Fibroblast of villous mesenchyme (primary cell): ENCODE measurements around the gene KCNMB2. TPM values are rescaled to one million over a fixed set of nuclear protein-coding genes. Genes with fewer than 3 reads are reported as not detected.

Source experiments
- DNase-seq: peaks from one replicate; pipeline ENCODE4 v3.0.0-alpha.2; 2010; ENCODE audit warnings: low read depth
- H3K4me3 ChIP-seq: 2 replicates; pipeline ENCODE4 v1.5.1; 2011; ENCODE audit warnings: low read depth, mild to moderate bottlenecking, low read length
- total RNA-seq: library from RNA; depleted of rRNA; stranded (reverse); fragments of >200 nt; gene quantifications from 2 replicates; pipeline ENCODE4 v1.2.3, GENCODE V29; 2012
- TF ChIP-seq, protein P1 (sequence below): IDR thresholded peaks from 2 replicates; pipeline ENCODE4 v1.5.1; 2012; ENCODE audit warnings: low read depth, mild to moderate bottlenecking, low read length; ENCODE audit not compliant: insufficient read depth

The KCNMB2 gene
- total RNA-seq, 1 donor = not detected

DNA sequence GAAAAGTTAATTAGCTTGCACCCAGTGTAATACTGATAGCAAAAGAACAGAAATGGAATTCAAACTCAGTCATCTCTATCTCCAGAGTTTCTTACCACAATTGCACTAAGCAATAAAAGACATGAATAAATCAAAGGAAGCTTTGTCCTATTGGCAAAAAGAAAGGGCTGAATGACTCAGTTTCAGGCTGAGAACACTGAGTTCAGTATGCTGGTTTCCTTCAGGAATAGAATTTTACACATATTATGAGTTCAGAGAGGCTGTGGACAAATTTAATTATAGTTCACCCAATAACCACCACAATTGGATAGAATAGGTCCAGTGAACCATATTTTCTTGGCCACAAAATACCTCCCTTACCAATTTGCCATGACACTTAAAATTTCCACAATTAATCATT is 249.7 kb downstream of the KCNMB2 start:
- no peak overlapping the region for H3K4me3 ChIP-seq
- TF ChIP-seq, protein P1, sequence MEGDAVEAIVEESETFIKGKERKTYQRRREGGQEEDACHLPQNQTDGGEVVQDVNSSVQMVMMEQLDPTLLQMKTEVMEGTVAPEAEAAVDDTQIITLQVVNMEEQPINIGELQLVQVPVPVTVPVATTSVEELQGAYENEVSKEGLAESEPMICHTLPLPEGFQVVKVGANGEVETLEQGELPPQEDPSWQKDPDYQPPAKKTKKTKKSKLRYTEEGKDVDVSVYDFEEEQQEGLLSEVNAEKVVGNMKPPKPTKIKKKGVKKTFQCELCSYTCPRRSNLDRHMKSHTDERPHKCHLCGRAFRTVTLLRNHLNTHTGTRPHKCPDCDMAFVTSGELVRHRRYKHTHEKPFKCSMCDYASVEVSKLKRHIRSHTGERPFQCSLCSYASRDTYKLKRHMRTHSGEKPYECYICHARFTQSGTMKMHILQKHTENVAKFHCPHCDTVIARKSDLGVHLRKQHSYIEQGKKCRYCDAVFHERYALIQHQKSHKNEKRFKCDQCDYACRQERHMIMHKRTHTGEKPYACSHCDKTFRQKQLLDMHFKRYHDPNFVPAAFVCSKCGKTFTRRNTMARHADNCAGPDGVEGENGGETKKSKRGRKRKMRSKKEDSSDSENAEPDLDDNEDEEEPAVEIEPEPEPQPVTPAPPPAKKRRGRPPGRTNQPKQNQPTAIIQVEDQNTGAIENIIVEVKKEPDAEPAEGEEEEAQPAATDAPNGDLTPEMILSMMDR = no peak
- DNase-seq = no peak

DNA sequence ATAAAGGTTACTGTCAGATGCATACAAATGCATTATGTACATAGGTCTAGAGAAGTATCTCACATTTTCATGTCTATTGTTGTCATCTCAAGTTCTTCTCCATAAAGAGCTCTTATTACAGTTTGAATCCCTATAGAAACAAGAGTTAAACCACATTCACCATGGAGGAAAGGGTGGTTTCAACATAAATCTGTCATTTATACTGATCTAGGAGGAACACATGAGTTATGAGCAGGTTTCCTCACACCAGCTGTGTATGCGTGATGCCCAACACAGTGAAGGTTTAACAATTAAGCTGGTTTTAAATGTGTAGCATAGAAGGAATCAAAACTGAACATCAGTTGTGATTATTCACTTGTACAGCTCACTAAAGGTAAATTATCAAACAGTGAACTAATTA is 251.7 kb downstream of the KCNMB2 start:
- no peak for DNase-seq
- H3K4me3 ChIP-seq = no peak overlapping the region
- TF ChIP-seq, protein P1 = no peak

DNA sequence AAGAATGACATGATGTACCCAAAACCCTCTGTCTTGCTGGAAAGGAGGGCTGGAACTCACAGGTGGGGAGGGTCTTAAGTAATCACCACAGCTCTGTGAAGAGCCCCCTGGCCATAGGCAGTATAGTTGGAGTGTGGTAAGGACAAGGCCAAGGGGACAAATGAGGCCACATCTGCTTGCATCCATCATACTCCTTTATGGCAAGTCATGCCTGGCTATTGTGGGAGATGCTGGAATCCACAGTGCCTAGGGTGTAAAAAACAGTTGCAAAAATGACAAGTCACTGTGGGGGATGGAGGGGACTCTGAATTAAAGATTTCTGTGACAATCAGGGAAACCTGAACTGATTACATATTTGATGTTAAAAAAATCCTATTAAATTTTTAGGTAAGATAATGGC is 258.5 kb downstream of the KCNMB2 start:
- no peak for DNase-seq
- TF ChIP-seq, protein P1 = no peak
- no peak overlapping the region for H3K4me3 ChIP-seq

DNA sequence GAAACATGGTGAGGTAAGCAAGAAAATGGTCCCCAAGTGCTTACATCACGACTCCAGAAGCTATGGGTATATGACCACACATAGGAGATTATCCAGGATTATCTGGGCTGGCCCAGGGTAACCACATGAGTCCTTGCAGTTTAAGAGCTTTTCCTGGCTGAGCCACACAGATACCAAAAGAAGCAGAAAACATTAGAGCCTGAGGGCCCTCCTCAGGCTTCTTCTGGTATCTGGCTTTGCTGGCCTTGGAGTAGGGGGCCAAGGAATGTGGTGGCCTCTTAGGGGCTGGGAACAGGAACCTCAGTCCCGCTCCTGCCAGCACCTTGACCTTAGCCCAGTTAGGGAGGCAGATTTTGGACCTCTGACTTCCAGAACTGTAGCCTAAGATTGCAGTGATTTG is 259.1 kb downstream of the KCNMB2 start:
- TF ChIP-seq, protein P1 = peak; percentile 5
- peak; percentile 36 for DNase-seq
- H3K4me3 ChIP-seq = no peak overlapping the region

DNA sequence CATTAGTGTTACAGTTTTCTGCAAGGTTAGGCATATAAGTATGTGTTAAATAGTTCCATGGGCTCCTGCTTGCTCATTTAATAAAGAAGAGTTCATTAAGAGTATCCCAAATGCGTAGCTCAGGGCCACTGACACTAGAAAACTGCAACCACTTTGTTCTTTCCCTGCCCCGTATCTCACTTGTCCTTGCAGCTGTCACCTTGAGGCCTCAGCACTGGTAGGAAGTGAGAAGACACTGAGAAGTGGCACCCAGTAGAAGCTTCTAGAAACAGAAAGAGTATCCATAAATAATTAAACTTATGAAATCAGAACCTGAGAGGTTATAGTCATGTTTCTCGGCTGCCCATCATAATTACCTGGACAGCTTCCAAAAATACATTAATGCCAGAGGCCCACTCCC is 266.0 kb downstream of the KCNMB2 start:
- no peak overlapping the region for H3K4me3 ChIP-seq
- TF ChIP-seq, protein P1 = no peak
- DNase-seq = no peak

DNA sequence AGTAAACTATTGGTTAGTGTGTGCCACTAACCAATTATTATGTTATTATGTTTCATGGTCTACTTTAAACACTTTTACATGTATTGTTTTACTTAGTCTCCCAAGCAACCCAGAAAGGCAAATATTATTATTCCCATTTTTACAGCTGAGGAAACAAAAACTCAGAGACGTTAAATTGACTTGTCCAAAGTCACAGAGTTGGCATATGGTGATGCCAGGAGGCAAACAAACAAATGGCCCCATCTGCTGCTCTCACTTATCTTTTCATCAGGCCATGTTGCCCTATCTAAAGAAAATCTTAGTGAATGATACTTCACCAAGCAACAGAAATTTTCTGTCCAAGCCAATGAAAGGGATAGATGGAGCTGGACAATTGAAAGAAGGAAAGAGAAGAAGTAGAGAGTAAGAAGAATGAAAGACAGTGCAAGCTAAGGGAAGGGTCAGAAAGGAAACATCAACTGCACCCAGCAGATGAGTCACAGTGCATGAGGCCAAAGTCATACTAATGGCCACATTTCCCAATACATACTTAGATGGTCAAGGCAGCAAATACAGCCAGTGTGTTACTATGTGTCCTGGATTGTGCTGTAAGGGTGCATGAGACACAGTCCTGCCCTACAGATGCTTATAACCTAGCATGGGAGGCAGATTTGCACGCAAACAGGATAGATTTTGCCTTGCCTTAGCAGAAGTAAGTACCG is 266.9 kb downstream of the KCNMB2 start:
- peak; percentile 6 for DNase-seq
- H3K4me3 ChIP-seq = no peak overlapping the region
- TF ChIP-seq, protein P1 = no peak

DNA sequence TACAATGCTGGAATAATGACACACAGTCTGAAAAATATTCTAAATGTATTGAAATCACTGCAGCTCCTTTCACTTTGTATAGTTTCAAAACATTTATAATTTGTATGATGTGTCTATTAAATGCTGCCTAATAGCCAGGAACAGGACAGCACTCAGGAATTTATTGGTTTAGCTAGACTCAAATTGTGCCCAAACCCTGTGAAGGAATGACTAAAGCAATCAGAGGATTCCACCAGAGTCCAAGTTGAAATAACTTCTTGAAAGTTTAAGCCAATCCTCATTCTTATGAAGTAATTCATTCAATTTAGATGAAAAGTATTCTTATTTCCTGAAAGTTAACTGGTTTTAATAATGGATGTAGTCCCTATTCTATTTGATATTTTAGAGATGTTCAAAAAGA is 268.4 kb downstream of the KCNMB2 start:
- TF ChIP-seq, protein P1 = no peak
- no peak for DNase-seq

More for the DNA sequence above, 268.4 kb downstream of the KCNMB2 start:
- H3K4me3 ChIP-seq = no peak overlapping the region
